HEK293 (cell line): ENCODE measurements around the gene RAB5A.

ENCODE experiments used
- CTCF ChIA-PET: fragments of 350-600 bp; formaldehyde crosslinking; extraction: SDS; loops from one replicate; lab custom pipeline; 2021; ENCODE audit warnings: antibody characterized with exemption; lab: Yijun Ruan, JAX
- POLR2A ChIA-PET: fragments of 300-600 bp; formaldehyde crosslinking; extraction: SDS; loops from one replicate; lab custom pipeline; 2020; ENCODE audit warnings: antibody characterized with exemption, inconsistent platforms; lab: Yijun Ruan, JAX
- H3K27ac ChIP-seq: fragments of 200-500 bp; sonication (Bioruptor generic); 2 replicates; pipeline ENCODE4 v1.5.1; 2014; ENCODE audit warnings: low read depth, low read length, control low read depth, inconsistent platforms; ENCODE audit errors: extremely low read depth
- H3K36me3 ChIP-seq, 2 experiments: fragments of 200-500 bp in 1 of 2; sonication (Bioruptor generic) in 1 of 2; 1 replicate in 1 of 2; 2 replicates in 1 of 2; pipeline ENCODE4 v1.5.1; 2014 to 2017; ENCODE audit warnings: inconsistent platforms in 2 of 2, low read length in 2 of 2; ENCODE audit not compliant: control insufficient read depth in 2 of 2, insufficient read depth in 1 of 2
- H3K4me1 ChIP-seq: fragments of 200-500 bp; sonication (Bioruptor generic); 2 replicates; pipeline ENCODE4 v1.5.1; 2014; ENCODE audit warnings: mild to moderate bottlenecking, low read length, inconsistent platforms; ENCODE audit not compliant: control insufficient read depth, insufficient read depth
- H3K4me3 ChIP-seq: 2 replicates; pipeline ENCODE4 v1.5.1; 2011; ENCODE audit warnings: low read depth, mild to moderate bottlenecking, control low read depth, low read length, moderate library complexity
- H3K9me3 ChIP-seq: fragments of 200-500 bp; sonication (Bioruptor generic); 2 replicates; pipeline ENCODE4 v1.5.1; 2014; ENCODE audit warnings: low read depth, low read length, inconsistent platforms; ENCODE audit not compliant: control insufficient read depth, insufficient read depth
- KLF8 ChIP-seq: fragments of 450-650 bp; formaldehyde crosslinking; IDR thresholded peaks from 2 replicates; pipeline ENCODE4 v1.5.1; 2016; ENCODE audit warnings: missing biosample characterization, missing genetic modification characterization
- RBAK ChIP-seq: fragments of 450-650 bp; formaldehyde crosslinking; IDR thresholded peaks from 2 replicates; pipeline ENCODE4 v1.5.1; 2016; ENCODE audit warnings: missing biosample characterization, missing genetic modification characterization
- ZBTB20 ChIP-seq: fragments of 450-650 bp; formaldehyde crosslinking; IDR thresholded peaks from 2 replicates; pipeline ENCODE4 v1.5.1; 2016; ENCODE audit warnings: missing biosample characterization, missing genetic modification characterization
- ZBTB6 ChIP-seq: fragments of 450-650 bp; formaldehyde crosslinking; IDR thresholded peaks from 2 replicates; pipeline ENCODE4 v1.5.1; 2017; ENCODE audit warnings: missing biosample characterization, missing genetic modification characterization
- ZNF121 ChIP-seq: fragments of 450-650 bp; formaldehyde crosslinking; IDR thresholded peaks from 2 replicates; pipeline ENCODE4 v1.5.1; 2016; ENCODE audit warnings: missing biosample characterization, missing genetic modification characterization
- ZNF16 ChIP-seq: fragments of 450-650 bp; formaldehyde crosslinking; IDR thresholded peaks from 2 replicates; pipeline ENCODE4 v1.5.1; 2016; ENCODE audit warnings: low read depth, missing biosample characterization, missing genetic modification characterization
- ZNF175 ChIP-seq: fragments of 450-650 bp; formaldehyde crosslinking; IDR thresholded peaks from 2 replicates; pipeline ENCODE4 v1.5.1; 2016; ENCODE audit warnings: missing biosample characterization, missing genetic modification characterization
- ZNF18 ChIP-seq: fragments of 450-650 bp; formaldehyde crosslinking; IDR thresholded peaks from 2 replicates; pipeline ENCODE4 v1.5.1; 2016; ENCODE audit warnings: missing biosample characterization, missing genetic modification characterization
- ZNF202 ChIP-seq: fragments of 450-650 bp; formaldehyde crosslinking; IDR thresholded peaks from 2 replicates; pipeline ENCODE4 v1.5.1; 2016; ENCODE audit warnings: missing biosample characterization, missing genetic modification characterization, borderline replicate concordance
- ZNF473 ChIP-seq: fragments of 450-650 bp; formaldehyde crosslinking; IDR thresholded peaks from 2 replicates; pipeline ENCODE4 v1.5.1; 2017; ENCODE audit warnings: missing biosample characterization, missing genetic modification characterization
- ZNF510 ChIP-seq: fragments of 450-650 bp; formaldehyde crosslinking; IDR thresholded peaks from 2 replicates; pipeline ENCODE4 v1.5.1; 2018; ENCODE audit warnings: mild to moderate bottlenecking, missing genetic modification characterization, missing biosample characterization; ENCODE audit not compliant: insufficient replicate concordance
- ZNF518A ChIP-seq: fragments of 450-650 bp; formaldehyde crosslinking; conservative IDR thresholded peaks from 2 replicates; pipeline ENCODE4 v1.5.1; 2016; ENCODE audit warnings: low read depth, missing biosample characterization, missing genetic modification characterization
- ZNF529 ChIP-seq: fragments of 450-650 bp; formaldehyde crosslinking; IDR thresholded peaks from 2 replicates; pipeline ENCODE4 v1.5.1; 2017; ENCODE audit warnings: missing genetic modification characterization, missing biosample characterization; ENCODE audit not compliant: insufficient replicate concordance
- ZNF544 ChIP-seq: fragments of 450-650 bp; formaldehyde crosslinking; IDR thresholded peaks from 2 replicates; pipeline ENCODE4 v1.5.0; 2017; ENCODE audit warnings: missing biosample characterization, missing genetic modification characterization
- ZNF571 ChIP-seq: fragments of 450-650 bp; formaldehyde crosslinking; IDR thresholded peaks from 2 replicates; pipeline ENCODE4 v1.5.0; 2017; ENCODE audit warnings: missing biosample characterization, missing genetic modification characterization
- ZNF792 ChIP-seq: fragments of 450-650 bp; formaldehyde crosslinking; IDR thresholded peaks from 2 replicates; pipeline ENCODE4 v1.5.1; 2016; ENCODE audit warnings: missing biosample characterization, missing genetic modification characterization
- ZNF830 ChIP-seq: fragments of 450-650 bp; IDR thresholded peaks from 2 replicates; pipeline ENCODE4 v1.5.0; 2018; ENCODE audit warnings: missing biosample characterization, missing genetic modification characterization, low read depth, mild to moderate bottlenecking, moderate library complexity
- ZSCAN23 ChIP-seq: fragments of 450-650 bp; formaldehyde crosslinking; IDR thresholded peaks from 2 replicates; pipeline ENCODE4 v1.5.1; 2016; ENCODE audit warnings: missing biosample characterization, missing genetic modification characterization
- TF ChIP-seq, protein P1 (sequence below): IDR thresholded peaks from 2 replicates; pipeline ENCODE4 v1.6.1; 2011; ENCODE audit warnings: mild to moderate bottlenecking, low read depth, low read length, borderline replicate concordance

RAB5A gene

GRCh38 chr3:20022954-20023622 lies 76.2 kb downstream of the RAB5A start (continued):
- no peak for TF ChIP-seq ZNF518A
- TF ChIP-seq ZNF544 (tag by site-specific recombination), result no peak
- TF ChIP-seq ZNF175 (tag by site-specific recombination), result no peak

DNA sequence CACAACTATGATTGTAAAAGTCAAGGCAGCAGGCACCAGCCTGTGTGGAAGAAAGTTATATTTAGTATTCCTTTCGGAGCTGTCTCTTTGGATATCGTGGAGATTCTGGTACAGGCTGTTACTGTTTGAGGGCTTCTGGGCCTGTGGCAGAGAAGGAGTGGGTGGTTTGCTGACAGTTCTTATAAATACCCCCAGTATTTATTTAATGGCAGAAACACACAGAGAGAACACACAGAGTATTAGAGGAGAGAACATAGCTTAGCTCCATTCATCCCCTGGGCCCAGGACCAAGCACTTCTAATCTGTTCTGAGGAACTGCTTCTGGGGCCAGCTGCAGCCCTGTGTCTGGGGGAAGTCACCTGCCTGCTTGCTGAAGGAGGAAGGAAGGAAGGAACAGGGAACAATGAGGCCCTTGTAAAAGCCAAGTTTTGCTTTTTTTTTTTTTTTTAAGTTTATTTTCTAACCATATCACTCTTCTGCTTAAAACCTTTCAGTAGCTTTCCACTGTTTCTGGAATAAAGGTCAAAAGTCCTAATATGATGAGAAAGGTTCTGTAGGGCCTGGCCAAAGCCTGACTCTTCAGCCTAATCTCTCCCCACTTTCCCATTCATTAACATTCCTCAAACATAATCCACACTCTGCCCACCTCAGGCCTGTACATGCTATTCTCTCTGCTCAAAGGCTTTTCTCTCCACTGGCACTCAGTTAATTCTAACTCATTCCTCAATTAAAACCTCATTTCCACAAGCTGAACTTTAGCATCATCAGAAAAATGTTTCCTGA lies 76.9 kb downstream of the RAB5A start:
- Histone ChIP-seq H3K9me3 (no peaks in the 10 kb centered on the region), H3K27ac (no peak overlapping the region), H3K4me3 (no peak overlapping the region), H3K4me1 (no peaks in the 10 kb centered on the region), H3K36me3 (no peaks in the 10 kb centered on the region)
- TF ChIP-seq ZBTB20 (tag by site-specific recombination) (peak; percentile 65), RBAK (no peak)
- CTCF ChIA-PET, result no interaction called here
- POLR2A ChIA-PET, result no interaction called here

DNA sequence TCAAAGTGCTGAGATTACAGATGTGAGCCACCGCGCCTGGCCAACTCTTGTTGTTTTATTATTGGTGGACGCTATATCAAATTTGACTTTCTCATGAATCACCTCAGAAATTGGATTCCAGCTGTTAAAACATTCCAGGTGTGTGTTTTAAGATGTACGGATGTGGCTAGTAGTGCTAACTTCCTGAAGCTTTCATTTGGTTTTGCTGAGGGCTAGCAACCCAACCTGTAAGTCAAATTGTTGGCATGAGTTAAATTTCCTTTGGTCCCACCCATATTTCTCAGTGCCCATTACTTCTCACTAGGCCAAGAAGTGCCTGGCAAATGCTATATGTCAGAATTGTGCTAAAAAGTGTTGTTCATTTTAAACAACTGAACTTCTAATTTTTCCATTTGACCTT lies 80.2 kb downstream of the RAB5A start:
- Histone ChIP-seq H3K4me1 (no peaks in the 10 kb centered on the region), H3K4me3 (no peak overlapping the region), H3K9me3 (no peaks in the 10 kb centered on the region), H3K27ac (no peak overlapping the region), H3K36me3 (no peaks in the 10 kb centered on the region)
- TF ChIP-seq ZSCAN23 (tag by site-specific recombination) (no peak), KLF8 (tag by site-specific recombination) (no peak), ZNF121 (no peak), ZNF571 (tag by site-specific recombination) (no peak), ZNF830 (no peak), ZNF473 (tag by site-specific recombination) (no peak), ZNF529 (tag by site-specific recombination) (no peak)
- ChIA-PET CTCF (no interaction called here), POLR2A (no interaction called here)

DNA sequence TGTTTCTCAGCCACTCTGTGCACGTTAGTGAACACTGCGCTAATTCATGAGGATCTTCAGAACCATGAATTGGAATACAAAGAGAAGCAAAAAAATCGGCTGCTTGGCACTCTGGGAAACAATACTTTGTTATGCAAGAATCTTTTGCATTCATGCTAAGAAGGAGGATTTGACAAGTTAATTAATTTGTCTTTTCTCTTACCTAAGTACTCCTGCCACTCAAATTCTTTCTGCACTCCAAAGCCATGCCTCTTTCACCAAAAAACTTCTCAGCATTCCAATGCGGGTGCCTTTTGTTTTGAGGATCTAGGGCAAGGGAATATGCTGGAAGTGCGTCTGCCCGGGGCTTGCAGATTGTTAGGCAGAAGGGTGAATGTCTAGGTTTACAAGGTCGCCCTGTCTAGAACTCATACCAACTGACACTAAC lies 82.0 kb downstream of the RAB5A start:
- Histone ChIP-seq H3K36me3 (no peaks in the 10 kb centered on the region), H3K9me3 (no peaks in the 10 kb centered on the region), H3K4me1 (no peaks in the 10 kb centered on the region), H3K4me3 (no peak overlapping the region), H3K27ac (no peak overlapping the region)
- ChIA-PET CTCF (no interaction called here), POLR2A (no interaction called here)
- TF ChIP-seq ZNF16 (tag by site-specific recombination), result no peak
- no peak for TF ChIP-seq ZNF18 (tag by site-specific recombination)
- TF ChIP-seq ZBTB6, result no peak
- TF ChIP-seq, protein P1, sequence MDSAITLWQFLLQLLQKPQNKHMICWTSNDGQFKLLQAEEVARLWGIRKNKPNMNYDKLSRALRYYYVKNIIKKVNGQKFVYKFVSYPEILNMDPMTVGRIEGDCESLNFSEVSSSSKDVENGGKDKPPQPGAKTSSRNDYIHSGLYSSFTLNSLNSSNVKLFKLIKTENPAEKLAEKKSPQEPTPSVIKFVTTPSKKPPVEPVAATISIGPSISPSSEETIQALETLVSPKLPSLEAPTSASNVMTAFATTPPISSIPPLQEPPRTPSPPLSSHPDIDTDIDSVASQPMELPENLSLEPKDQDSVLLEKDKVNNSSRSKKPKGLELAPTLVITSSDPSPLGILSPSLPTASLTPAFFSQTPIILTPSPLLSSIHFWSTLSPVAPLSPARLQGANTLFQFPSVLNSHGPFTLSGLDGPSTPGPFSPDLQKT, result no peak
- no peak for TF ChIP-seq ZNF202 (tag by site-specific recombination)
- no peak for TF ChIP-seq ZNF510 (tag by site-specific recombination)
- no peak for TF ChIP-seq ZNF792 (tag by site-specific recombination)
